SH-SY5Y (cell line): Measurements from ENCODE around the gene LMO7.

Experiments used
- GATA2 ChIP-seq: IDR thresholded peaks from 2 replicates; pipeline ENCODE4 v1.6.1; 2011; ENCODE audit warnings: mild to moderate bottlenecking, low read depth, low read length
- GATA3 ChIP-seq: IDR thresholded peaks from 2 replicates; pipeline ENCODE4 v1.6.1; 2011; ENCODE audit warnings: low read depth, mild to moderate bottlenecking, low read length, moderate library complexity

Gene LMO7

GRCh38 chr13:75902166-75903104 lies 266.3 kb downstream of the LMO7 start:
- no peak for TF ChIP-seq GATA2
- TF ChIP-seq GATA3, result no peak

GRCh38 chr13:75904012-75904411 lies 267.9 kb downstream of the LMO7 start:
- TF ChIP-seq GATA2, result no peak
- no peak for TF ChIP-seq GATA3

- TF ChIP-seq GATA2 (no peak), GATA3 (no peak)
Measured at GRCh38 chr13:75906315-75906714, 270.2 kb downstream of the LMO7 start.

- no peak for TF ChIP-seq GATA3
- TF ChIP-seq GATA2, result no peak
Measured at GRCh38 chr13:75907044-75907443, 270.9 kb downstream of the LMO7 start.

GRCh38 chr13:75908141-75908540 lies 272.0 kb downstream of the LMO7 start:
- TF ChIP-seq GATA2, result no peak
- no peak for TF ChIP-seq GATA3
